ENCODE data around the gene MEIS1. TPM values are rescaled to one million over a fixed set of nuclear protein-coding genes. Genes with fewer than 3 reads are reported as not detected.

MEIS1 gene
- 10 to 100 TPM; 15.4 to 23.7 TPM for total RNA-seq

DNA sequence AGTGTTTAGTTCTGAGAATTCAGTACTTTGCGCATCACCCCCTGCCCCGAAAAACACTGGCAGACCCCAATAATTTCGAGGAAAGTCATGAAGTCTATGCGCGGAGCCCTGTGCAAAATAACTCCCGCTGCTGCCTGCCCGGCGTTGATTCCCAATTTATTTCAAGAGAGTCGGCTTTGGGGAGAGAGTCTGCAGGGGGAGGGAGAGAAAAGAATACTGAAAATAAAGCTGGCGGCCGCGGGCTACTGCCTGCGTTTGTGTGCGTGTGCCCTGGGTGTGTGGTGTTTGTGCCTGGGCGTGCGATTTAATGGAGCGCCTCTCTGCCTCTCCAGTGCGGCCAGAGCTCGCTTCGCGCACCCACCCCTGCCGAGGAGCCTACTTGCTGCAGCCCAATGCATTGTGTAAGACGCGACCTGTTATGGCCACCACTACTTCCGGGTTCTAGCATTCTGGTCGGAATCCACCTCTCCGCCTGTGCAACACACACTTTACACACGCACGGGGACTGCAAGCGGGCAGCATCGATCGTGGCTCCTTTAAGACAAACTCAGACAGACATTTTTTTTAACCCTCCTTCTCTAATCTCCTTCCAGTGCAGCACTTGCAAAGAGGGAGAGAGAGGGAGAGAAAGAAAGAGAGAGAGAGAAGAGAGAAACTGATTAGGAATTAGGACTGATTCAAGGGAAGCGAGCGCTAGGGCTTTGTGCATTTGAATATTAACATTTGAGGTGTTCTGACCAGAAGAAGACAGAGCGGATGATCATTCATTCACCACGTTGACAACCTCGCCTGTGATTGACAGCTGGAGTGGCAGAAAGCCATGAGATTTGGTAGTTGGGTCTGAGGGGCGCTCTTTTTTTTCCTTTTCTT, at the start of gene MEIS1:
Gene MEIS1 (plus strand): TSS at position 447 of the 870 bp plus-strand sequence. CDS start 732 bp downstream, outside the sequence.
- peak within 1 kb of the TSS; percentile 47 to 50 for H3K4me3 ChIP-seq
- H3K27me3 ChIP-seq (replicated peaks; ENCODE audit: insufficient read depth): peaks cover 6% of the 10 kb centered on the region
- H3K27ac ChIP-seq: peak within 1 kb of the TSS; percentile 87 to 89
- intact Hi-C loops (cut with DNase I): loop anchor here (2.0 to 10.0 kb wide), 8 partner anchors 142 to 1217 kb away; partner anchors contain the start of gene ETAA1
- H3K9me3 ChIP-seq: no peaks in the 10 kb centered on the region
- TF ChIP-seq, protein P1, sequence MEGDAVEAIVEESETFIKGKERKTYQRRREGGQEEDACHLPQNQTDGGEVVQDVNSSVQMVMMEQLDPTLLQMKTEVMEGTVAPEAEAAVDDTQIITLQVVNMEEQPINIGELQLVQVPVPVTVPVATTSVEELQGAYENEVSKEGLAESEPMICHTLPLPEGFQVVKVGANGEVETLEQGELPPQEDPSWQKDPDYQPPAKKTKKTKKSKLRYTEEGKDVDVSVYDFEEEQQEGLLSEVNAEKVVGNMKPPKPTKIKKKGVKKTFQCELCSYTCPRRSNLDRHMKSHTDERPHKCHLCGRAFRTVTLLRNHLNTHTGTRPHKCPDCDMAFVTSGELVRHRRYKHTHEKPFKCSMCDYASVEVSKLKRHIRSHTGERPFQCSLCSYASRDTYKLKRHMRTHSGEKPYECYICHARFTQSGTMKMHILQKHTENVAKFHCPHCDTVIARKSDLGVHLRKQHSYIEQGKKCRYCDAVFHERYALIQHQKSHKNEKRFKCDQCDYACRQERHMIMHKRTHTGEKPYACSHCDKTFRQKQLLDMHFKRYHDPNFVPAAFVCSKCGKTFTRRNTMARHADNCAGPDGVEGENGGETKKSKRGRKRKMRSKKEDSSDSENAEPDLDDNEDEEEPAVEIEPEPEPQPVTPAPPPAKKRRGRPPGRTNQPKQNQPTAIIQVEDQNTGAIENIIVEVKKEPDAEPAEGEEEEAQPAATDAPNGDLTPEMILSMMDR (IDR thresholded peaks at IDR 0.05): no peak
- TF ChIP-seq POLR2AphosphoS5 (IDR thresholded peaks at IDR 0.05) (peak; percentile 93), POLR2A (IDR thresholded peaks at IDR 0.05) (peak; percentile 88)
- peak; percentile 92 for DNase-seq (ENCODE audit: low spot score)
- H3K36me3 ChIP-seq: no peaks in the 10 kb centered on the region
- no peaks in the 10 kb centered on the region for H3K4me1 ChIP-seq (replicated peaks)
- WGBS: under 1% methylated on average over 38 of the region's 38 CpGs

DNA sequence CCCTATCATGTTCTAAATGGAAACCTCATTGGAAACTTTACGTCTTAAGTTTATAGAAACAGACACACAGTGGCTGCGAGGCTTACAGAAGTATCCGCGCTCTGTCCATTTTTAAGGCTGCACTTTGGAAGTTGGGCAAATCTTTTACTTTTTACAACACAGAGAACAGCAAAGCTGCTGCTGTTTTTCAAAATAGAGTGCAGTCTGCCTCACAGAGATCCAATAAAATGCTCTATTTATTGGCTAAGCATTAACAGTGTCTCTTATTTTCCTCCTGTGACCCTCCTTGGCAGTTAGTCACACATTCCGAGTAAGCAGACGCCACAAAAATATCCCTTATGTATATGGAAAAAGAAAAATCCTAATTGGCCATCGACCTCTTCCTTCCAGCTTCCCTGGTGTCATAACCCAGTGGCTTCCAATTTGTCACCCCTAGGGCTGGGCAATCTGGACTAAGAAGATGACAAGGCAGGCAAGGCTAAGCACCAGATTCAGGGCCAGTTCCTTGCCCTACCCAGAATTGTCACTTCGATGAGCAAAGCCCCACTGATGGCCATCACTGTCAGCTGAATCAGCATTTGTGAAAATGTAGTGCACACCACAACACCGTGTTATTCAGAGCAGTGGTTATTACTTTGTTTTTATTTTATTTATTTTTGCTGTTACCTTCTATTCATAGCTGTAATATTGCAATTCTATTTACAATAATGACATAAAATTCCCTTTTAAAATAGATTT, 47.7 kb upstream of the MEIS1 start:
- DNase-seq (ENCODE audit: low spot score): no peak
- WGBS: 41% methylated on average over 9 of the region's 9 CpGs

DNA sequence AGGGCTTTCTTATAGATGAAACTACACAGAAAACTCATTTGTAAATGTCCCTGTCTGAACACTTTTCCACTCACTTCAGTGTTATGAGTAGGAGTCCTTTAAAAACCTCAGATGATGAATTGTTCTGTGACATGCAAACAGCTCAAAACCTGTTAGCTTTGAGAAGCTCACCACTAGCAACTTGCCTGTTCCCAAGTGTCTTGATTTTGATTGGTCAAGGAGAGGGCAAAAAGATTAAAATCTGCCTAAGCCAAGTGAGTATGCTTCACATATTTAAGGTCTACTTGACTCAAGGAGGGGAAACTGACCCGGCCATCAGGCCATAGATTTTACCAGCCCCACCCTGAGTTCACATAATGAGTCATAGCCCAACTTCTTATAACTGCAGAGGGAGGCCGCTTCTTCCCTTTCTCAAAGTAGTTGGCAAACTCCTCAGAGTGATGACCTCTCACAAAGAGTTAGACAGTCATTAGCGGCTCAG, 45.2 kb upstream of the MEIS1 start:
- intact Hi-C loops (cut with DNase I): no loop called here
- no peaks in the 10 kb centered on the region for H3K9me3 ChIP-seq
- TF ChIP-seq POLR2AphosphoS5 (IDR thresholded peaks at IDR 0.05): no peak
- TF ChIP-seq, protein P1 (IDR thresholded peaks at IDR 0.05): no peak
- no peak for TF ChIP-seq POLR2A (IDR thresholded peaks at IDR 0.05)
- no peak overlapping the region for H3K27ac ChIP-seq
- DNase-seq (ENCODE audit: low spot score): no peak
- 81% methylated on average over 3 of the region's 3 CpGs for WGBS
- H3K4me3 ChIP-seq: no peak overlapping the region
- H3K27me3 ChIP-seq (replicated peaks; ENCODE audit: insufficient read depth): no peaks in the 10 kb centered on the region
- no peaks in the 10 kb centered on the region for H3K36me3 ChIP-seq
- H3K4me1 ChIP-seq (replicated peaks): no peaks in the 10 kb centered on the region

More for the DNA sequence above, 47.7 kb upstream of the MEIS1 start:
- no peaks in the 10 kb centered on the region for H3K36me3 ChIP-seq
- no peak overlapping the region for H3K27ac ChIP-seq
- intact Hi-C loops (cut with DNase I): no loop called here
- H3K9me3 ChIP-seq: no peaks in the 10 kb centered on the region
- no peaks in the 10 kb centered on the region for H3K4me1 ChIP-seq (replicated peaks)
- H3K4me3 ChIP-seq: no peak overlapping the region
- no peaks in the 10 kb centered on the region for H3K27me3 ChIP-seq (replicated peaks; ENCODE audit: insufficient read depth)
- no peak for TF ChIP-seq POLR2A (IDR thresholded peaks at IDR 0.05)
- TF ChIP-seq, protein P1 (IDR thresholded peaks at IDR 0.05): no peak
- TF ChIP-seq POLR2AphosphoS5 (IDR thresholded peaks at IDR 0.05): no peak

DNA sequence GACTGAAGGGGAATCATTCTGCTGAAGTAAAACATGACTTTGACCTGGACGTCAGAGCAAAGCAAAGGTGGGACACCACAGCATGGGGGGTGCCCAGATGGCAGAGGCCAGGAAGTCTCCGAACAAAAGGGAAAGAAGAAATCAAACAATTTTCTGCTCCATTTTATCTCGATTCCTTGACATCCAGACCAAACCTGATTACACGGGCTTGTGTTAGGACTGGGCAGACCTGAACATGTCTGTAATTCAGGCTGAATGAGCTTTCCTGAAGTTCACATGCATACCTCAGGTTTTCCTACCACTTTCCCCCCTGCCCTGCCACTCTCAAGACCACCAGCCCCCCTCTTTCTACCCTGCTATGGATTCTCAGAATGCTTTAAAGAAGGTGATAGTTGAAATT, 44.8 kb upstream of the MEIS1 start:
- no peaks in the 10 kb centered on the region for H3K27me3 ChIP-seq (replicated peaks; ENCODE audit: insufficient read depth)
- H3K4me3 ChIP-seq: no peak overlapping the region
- TF ChIP-seq, protein P1 (IDR thresholded peaks at IDR 0.05): no peak
- TF ChIP-seq POLR2AphosphoS5 (IDR thresholded peaks at IDR 0.05): no peak
- TF ChIP-seq POLR2A (IDR thresholded peaks at IDR 0.05): no peak
- no peak for DNase-seq (ENCODE audit: low spot score)
- H3K36me3 ChIP-seq: no peaks in the 10 kb centered on the region
- H3K9me3 ChIP-seq: no peaks in the 10 kb centered on the region
- WGBS: 88% methylated on average over 4 of the region's 4 CpGs
- intact Hi-C loops (cut with DNase I): no loop called here
- H3K27ac ChIP-seq: no peak overlapping the region
- no peaks in the 10 kb centered on the region for H3K4me1 ChIP-seq (replicated peaks)
